Ascending aorta (tissue), 2 donors: Measurements from ENCODE around the gene SERBP1. TPM values are rescaled to one million over a fixed set of nuclear protein-coding genes. Genes with fewer than 3 reads are reported as not detected.

Experiments
- DNase-seq, 2 donors: peaks; one replicate each; pipeline ENCODE4 v3.0.0-alpha.2; 2019; ENCODE audit warnings: low spot score in 2 of 2
- H3K27ac ChIP-seq, 2 donors: fragments of 200-600 bp; sonication (generic); one replicate each; pipeline ENCODE4 v1.5.1; 2016 to 2017; ENCODE audit warnings: mild to moderate bottlenecking in 1 of 2
- H3K27me3 ChIP-seq: fragments of 200-600 bp; sonication (generic); one replicate; pipeline ENCODE4 v1.5.1; 2017
- H3K36me3 ChIP-seq, 2 donors: fragments of 200-600 bp; sonication (generic); one replicate each; pipeline ENCODE4 v1.5.1; 2016
- H3K4me1 ChIP-seq, 2 donors: fragments of 200-600 bp; sonication (generic); one replicate each; pipeline ENCODE4 v1.5.1; 2016 to 2017; ENCODE audit warnings: mild to moderate bottlenecking in 1 of 2
- H3K4me3 ChIP-seq, 2 donors: fragments of 200-600 bp; sonication (generic); one replicate each; pipeline ENCODE4 v1.5.1; 2016 to 2017; ENCODE audit warnings: mild to moderate bottlenecking in 1 of 2
- H3K9me3 ChIP-seq, 2 donors: fragments of 200-600 bp; sonication (generic); one replicate each; pipeline ENCODE4 v1.5.1; 2016
- CTCF ChIP-seq, 3 experiments: fragments of 200-600 bp in 2 of 3; fragments of 450-650 bp in 1 of 3; sonication (generic) in 2 of 3; IDR thresholded peaks; one replicate each; pipeline ENCODE4 v1.5.1; 2016 to 2019; ENCODE audit warnings: antibody characterized with exemption in 3 of 3, mild to moderate bottlenecking in 1 of 3, moderate library complexity in 1 of 3
- intact Hi-C: fragments of 100-400 bp; cut with DNase I; formaldehyde crosslinking; loops from one replicate; pipeline ENCODE4 v1.15.1; 2023
- total RNA-seq: library from RNA; depleted of rRNA; stranded (reverse); fragments of >200 nt; gene quantifications from one replicate; pipeline ENCODE4 v1.1.0, GENCODE V29; 2016

The SERBP1 gene
- total RNA-seq, 1 donor from 2014 or later, result 125 TPM

GRCh38 chr1:67463298-67463955, 33.2 kb upstream of the SERBP1 start:
- no peaks in the 10 kb centered on the region for H3K36me3 ChIP-seq
- H3K27ac ChIP-seq, result peak overlapping the region in 1 of 2 donors; percentile 38
- no peak for DNase-seq
- TF ChIP-seq CTCF (IDR thresholded peaks at IDR 0.05), result no peak
- no peak overlapping the region for H3K4me3 ChIP-seq
- intact Hi-C loops, result no loop called here
- H3K4me1 ChIP-seq, result peaks cover 3 to 13% of the 10 kb centered on the region in 2 donors
- H3K9me3 ChIP-seq, result no peaks in the 10 kb centered on the region
- H3K27me3 ChIP-seq, result no peaks in the 10 kb centered on the region

- Histone ChIP-seq H3K4me1 (peaks cover 3 to 9% of the 10 kb centered on the region in 2 donors), H3K27ac (peak overlapping the region; percentile 50 to 63), H3K4me3 (peak overlapping the region in 1 of 2 donors; percentile 21), H3K36me3 (no peaks in the 10 kb centered on the region), H3K9me3 (no peaks in the 10 kb centered on the region), H3K27me3 (no peaks in the 10 kb centered on the region)
- intact Hi-C loops, result loop anchor here (2.0 kb wide), 1 partner anchor 30 kb away; the partner anchor contains the start of gene SERBP1
- DNase-seq, result peak in 1 of 2 donors; percentile 68
- no peak for TF ChIP-seq CTCF (IDR thresholded peaks at IDR 0.05)
Observed at GRCh38 chr1:67460676-67461500, 30.7 kb upstream of the SERBP1 start.

GRCh38 chr1:67459068-67459467, 28.9 kb upstream of the SERBP1 start:
- intact Hi-C loops, result no loop called here
- H3K36me3 ChIP-seq, result no peaks in the 10 kb centered on the region

GRCh38 chr1:67458663-67459062, 28.5 kb upstream of the SERBP1 start:
- Histone ChIP-seq H3K27ac (no peak overlapping the region), H3K4me1 (peaks cover 3 to 7% of the 10 kb centered on the region in 2 donors), H3K27me3 (no peaks in the 10 kb centered on the region), H3K36me3 (no peaks in the 10 kb centered on the region), H3K4me3 (no peak overlapping the region), H3K9me3 (no peaks in the 10 kb centered on the region)
- intact Hi-C loops, result no loop called here
- no peak for TF ChIP-seq CTCF (IDR thresholded peaks at IDR 0.05)
- DNase-seq, result no peak

More at GRCh38 chr1:67459068-67459467, 28.9 kb upstream of the SERBP1 start:
- no peak for DNase-seq
- no peaks in the 10 kb centered on the region for H3K9me3 ChIP-seq
- H3K27me3 ChIP-seq, result no peaks in the 10 kb centered on the region
- peaks cover 3 to 9% of the 10 kb centered on the region in 2 donors for H3K4me1 ChIP-seq
- TF ChIP-seq CTCF (IDR thresholded peaks at IDR 0.05), result no peak
- no peak overlapping the region for H3K4me3 ChIP-seq
- H3K27ac ChIP-seq, result no peak overlapping the region

GRCh38 chr1:67457247-67457646, 27.0 kb upstream of the SERBP1 start:
- intact Hi-C loops, result no loop called here
- TF ChIP-seq CTCF (IDR thresholded peaks at IDR 0.05), result no peak
- no peak for DNase-seq
- Histone ChIP-seq H3K27me3 (no peaks in the 10 kb centered on the region), H3K27ac (no peak overlapping the region), H3K4me3 (no peak overlapping the region), H3K4me1 (peaks cover 3% of the 10 kb centered on the region in 2 donors), H3K36me3 (no peaks in the 10 kb centered on the region), H3K9me3 (no peaks in the 10 kb centered on the region)
